ENCODE results near the gene OAT.
A peak's percentile ranks its signal among the peaks of the same experiment; 100 is the strongest.

The OAT gene

GRCh38 chr10:124461642-124462347, 43.1 kb upstream of the OAT start, which contains the start of gene LHPP:
LHPP (plus strand) TSS chr10:124461823; CDS start chr10:124461863, 40 bp downstream.
- peaks cover 4% of the 10 kb centered on the region; the same call in 1 of the 2 replicates for H4K20me1 ChIP-seq (ENCODE audit: insufficient read depth, low read length)
- peak within 1 kb of the TSS; percentile 92 for H2AFZ ChIP-seq (ENCODE audit: low read depth, low read length)
- peak within 1 kb of the TSS; percentile 98 for H3K4me2 ChIP-seq (ENCODE audit: insufficient read depth, low read length)
- peak within 1 kb of the TSS; percentile 81 for H3K27ac ChIP-seq (ENCODE audit: low read length)
- no peak for TF ChIP-seq EZH2 (IDR thresholded peaks at IDR 0.05; ENCODE audit: borderline replicate concordance, low read depth, low read length, severe bottlenecking)
- peak; percentile 31 for TF ChIP-seq CTCF (IDR thresholded peaks at IDR 0.05; ENCODE audit: borderline replicate concordance, extremely low read depth, low read length, poor library complexity, severe bottlenecking)
- ATAC-seq (ENCODE audit: insufficient read depth, low read depth) (peak; percentile 98), DNase-seq (peak; percentile 89)
- H3K4me3 ChIP-seq (ENCODE audit: low read depth in 1 of 2, low read length in 2 of 2), result peak within 1 kb of the TSS; percentile 62 to 99
- no peaks in the 10 kb centered on the region for H3K9me3 ChIP-seq (ENCODE audit: insufficient read depth, low read length, severe bottlenecking)
- peak within 1 kb of the TSS; percentile 72 for H3K9ac ChIP-seq (ENCODE audit: low read depth, low read length)
- no peaks in the 10 kb centered on the region for H3K36me3 ChIP-seq (ENCODE audit: insufficient read depth, low read length)
- peaks cover 5% of the 10 kb centered on the region for H3K79me2 ChIP-seq (ENCODE audit: insufficient read depth, low read length)
- peaks cover 17% of the 10 kb centered on the region for H3K4me1 ChIP-seq (ENCODE audit: insufficient read depth, low read length)
- no peaks in the 10 kb centered on the region for H3K27me3 ChIP-seq (ENCODE audit: insufficient read depth, low read length, poor library complexity)

GRCh38 chr10:124460144-124460543, 41.4 kb upstream of the OAT start:
- H3K79me2 ChIP-seq (ENCODE audit: insufficient read depth, low read length), result peaks cover 5% of the 10 kb centered on the region
- H3K27ac ChIP-seq (ENCODE audit: low read length), result no peak overlapping the region
- H3K36me3 ChIP-seq (ENCODE audit: insufficient read depth, low read length), result no peaks in the 10 kb centered on the region
- H3K4me3 ChIP-seq (ENCODE audit: low read depth in 1 of 2, low read length in 2 of 2), result no peak overlapping the region
- DNase-seq (no peak), ATAC-seq (ENCODE audit: insufficient read depth, low read depth) (no peak)
- TF ChIP-seq EZH2 (IDR thresholded peaks at IDR 0.05; ENCODE audit: borderline replicate concordance, low read depth, low read length, severe bottlenecking) (no peak), CTCF (IDR thresholded peaks at IDR 0.05; ENCODE audit: borderline replicate concordance, extremely low read depth, low read length, poor library complexity, severe bottlenecking) (no peak)
- H3K4me1 ChIP-seq (ENCODE audit: insufficient read depth, low read length), result peaks cover 17% of the 10 kb centered on the region
- no peak overlapping the region for H3K4me2 ChIP-seq (ENCODE audit: insufficient read depth, low read length)
- H4K20me1 ChIP-seq (ENCODE audit: insufficient read depth, low read length), result peaks cover 4% of the 10 kb centered on the region; the same call in 1 of the 2 replicates
- H2AFZ ChIP-seq (ENCODE audit: low read depth, low read length), result no peak overlapping the region; the same call in 1 of the 2 replicates
- peaks cover 9% of the 10 kb centered on the region for H3K27me3 ChIP-seq (ENCODE audit: insufficient read depth, low read length, poor library complexity)
- H3K9ac ChIP-seq (ENCODE audit: low read depth, low read length), result no peak overlapping the region
- no peaks in the 10 kb centered on the region for H3K9me3 ChIP-seq (ENCODE audit: insufficient read depth, low read length, severe bottlenecking)

- Histone ChIP-seq H3K27me3 (ENCODE audit: insufficient read depth, low read length, poor library complexity) (peaks cover 15% of the 10 kb centered on the region), H3K4me2 (ENCODE audit: insufficient read depth, low read length) (no peak overlapping the region), H3K79me2 (ENCODE audit: insufficient read depth, low read length) (peaks cover 5% of the 10 kb centered on the region), H3K4me1 (ENCODE audit: insufficient read depth, low read length) (peaks cover 16% of the 10 kb centered on the region), H3K4me3 (ENCODE audit: low read depth in 1 of 2, low read length in 2 of 2) (no peak overlapping the region), H3K9me3 (ENCODE audit: insufficient read depth, low read length, severe bottlenecking) (no peaks in the 10 kb centered on the region), H3K9ac (ENCODE audit: low read depth, low read length) (no peak overlapping the region), H3K36me3 (ENCODE audit: insufficient read depth, low read length) (no peaks in the 10 kb centered on the region), H4K20me1 (ENCODE audit: insufficient read depth, low read length) (no peaks in the 10 kb centered on the region), H3K27ac (ENCODE audit: low read length) (no peak overlapping the region), H2AFZ (ENCODE audit: low read depth, low read length) (no peak overlapping the region)
- TF ChIP-seq CTCF (IDR thresholded peaks at IDR 0.05; ENCODE audit: borderline replicate concordance, extremely low read depth, low read length, poor library complexity, severe bottlenecking), result no peak
- TF ChIP-seq EZH2 (IDR thresholded peaks at IDR 0.05; ENCODE audit: borderline replicate concordance, low read depth, low read length, severe bottlenecking), result no peak
- ATAC-seq (ENCODE audit: insufficient read depth, low read depth) (no peak), DNase-seq (no peak)
These were observed 40.7 kb upstream of the OAT start for GRCh38 chr10:124459395-124459794.
